ENCODE results near the gene ASIC5.
"Not testable (repeated sequence)": the region's sequence is repeated elsewhere in the genome, so short reads cannot be mapped to it uniquely, and the experiment has no call there.

The ASIC5 gene

DNA sequence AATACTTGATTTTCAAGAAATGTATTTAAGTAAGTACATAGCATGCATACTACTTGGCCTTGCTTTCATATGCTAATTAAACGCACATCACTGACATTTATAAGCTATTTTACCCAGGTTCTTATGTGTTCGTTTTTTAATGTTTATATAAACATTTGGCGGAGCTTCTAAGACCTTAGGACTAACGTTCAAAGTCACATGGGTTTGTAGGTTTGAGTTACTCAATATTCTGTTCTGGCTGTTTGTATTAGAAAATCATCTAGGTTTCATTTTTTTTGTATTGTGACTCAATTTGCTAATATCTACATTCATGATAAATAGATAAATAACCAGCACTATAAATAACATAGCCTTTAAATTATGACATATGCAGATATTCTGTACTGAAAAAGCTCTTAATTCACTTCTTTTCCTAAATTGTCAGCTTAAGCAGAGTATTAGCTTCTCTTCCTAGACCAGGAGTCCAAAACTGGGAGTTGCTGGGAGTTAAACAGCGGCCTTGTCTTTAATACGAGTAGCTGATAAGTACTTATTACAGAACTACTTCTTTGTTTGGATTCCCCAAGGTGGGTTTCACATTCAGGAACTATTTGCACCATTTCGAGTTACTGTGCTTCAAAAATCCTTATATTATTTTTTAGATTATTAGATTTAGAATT, 65.3 kb downstream of the ASIC5 start:
- no peak for DNase-seq (ENCODE audit: low read depth)

DNA sequence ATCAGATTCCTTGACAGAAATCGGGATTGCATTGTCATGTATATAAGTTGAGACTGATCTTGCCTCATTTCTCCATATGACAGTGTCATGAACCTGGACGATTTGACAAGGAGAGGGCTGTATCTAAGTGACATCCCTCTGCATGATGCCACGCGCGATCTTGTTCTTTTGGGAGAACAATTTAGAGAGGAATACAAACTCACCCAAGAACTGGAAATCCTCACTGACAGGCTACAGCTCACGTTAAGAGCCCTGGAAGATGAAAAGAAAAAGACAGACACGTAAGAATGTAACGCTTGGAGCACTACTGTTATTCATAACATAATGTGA, 66.3 kb downstream of the ASIC5 start:
- no peak for DNase-seq (ENCODE audit: low read depth)

DNA sequence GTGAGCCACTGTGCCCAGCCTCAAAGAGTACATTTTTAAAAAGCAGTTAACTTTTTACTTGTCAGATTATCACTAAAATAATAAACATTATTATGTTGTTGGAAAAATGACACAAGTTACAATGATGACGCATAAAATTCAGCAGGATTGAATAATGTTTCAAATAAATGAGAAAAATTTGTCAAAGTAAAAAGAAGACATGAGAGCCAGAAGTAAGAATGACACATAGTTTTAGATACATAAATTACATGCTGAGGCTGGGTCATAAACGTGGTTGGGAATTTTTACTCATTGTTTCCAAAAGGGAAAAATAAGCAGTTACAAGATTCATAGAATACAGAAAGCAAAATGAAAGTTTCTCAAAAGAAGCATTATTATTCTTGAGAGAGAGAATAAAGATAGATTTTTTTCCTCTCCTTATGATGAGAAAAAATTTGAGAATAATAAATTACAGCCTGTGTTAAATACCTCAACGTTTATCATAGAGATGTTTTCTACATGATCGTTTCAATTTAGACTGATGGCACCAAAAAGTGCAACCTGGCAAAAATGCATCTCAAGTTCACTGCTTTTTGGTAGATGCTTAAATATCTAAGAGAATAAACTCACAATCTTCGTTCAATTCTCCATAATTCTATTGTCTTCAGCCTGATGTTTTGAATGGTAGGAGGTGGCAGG, 66.8 kb downstream of the ASIC5 start:
- no peak for DNase-seq (ENCODE audit: low read depth)

DNA sequence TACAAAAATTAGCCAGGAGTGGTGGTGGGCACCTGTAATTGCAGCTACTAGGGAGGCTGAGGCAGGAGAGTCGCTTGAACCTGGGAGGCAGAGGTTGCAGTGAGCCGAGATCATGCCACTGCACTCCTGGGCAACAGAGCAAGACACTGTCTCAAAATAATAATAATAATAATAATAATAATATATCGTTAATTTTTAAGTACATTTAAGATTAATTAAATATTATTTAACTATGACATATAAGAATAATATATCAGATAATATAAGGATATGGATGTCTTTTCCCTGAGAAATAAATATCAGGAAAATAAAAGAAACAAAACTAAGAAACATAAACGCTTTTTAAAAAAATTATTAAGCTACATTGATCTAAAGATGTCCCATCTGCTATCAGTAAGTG, 68.5 kb downstream of the ASIC5 start:
- not testable (repeated sequence) for DNase-seq (ENCODE audit: low read depth)

DNA sequence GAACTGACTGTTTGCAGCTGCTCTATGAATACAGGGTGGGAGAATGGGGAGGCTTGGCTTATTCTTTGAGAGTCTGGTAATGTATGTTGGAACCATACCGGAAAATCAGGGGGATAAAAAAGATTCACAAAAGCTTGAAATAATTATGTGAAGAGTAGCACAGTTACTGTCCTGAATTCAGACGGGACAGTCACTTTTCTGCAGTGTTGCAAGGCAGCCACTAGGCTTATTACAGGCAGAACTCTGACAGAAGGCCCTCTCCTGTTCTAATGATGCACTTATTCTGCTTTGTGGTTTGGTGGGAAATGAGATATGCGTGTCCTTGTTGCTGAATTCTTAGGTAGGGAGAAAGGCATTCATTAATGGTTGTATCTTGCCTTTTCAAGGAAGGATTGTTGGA, 70.1 kb downstream of the ASIC5 start:
- no peak for DNase-seq (ENCODE audit: low read depth)

DNA sequence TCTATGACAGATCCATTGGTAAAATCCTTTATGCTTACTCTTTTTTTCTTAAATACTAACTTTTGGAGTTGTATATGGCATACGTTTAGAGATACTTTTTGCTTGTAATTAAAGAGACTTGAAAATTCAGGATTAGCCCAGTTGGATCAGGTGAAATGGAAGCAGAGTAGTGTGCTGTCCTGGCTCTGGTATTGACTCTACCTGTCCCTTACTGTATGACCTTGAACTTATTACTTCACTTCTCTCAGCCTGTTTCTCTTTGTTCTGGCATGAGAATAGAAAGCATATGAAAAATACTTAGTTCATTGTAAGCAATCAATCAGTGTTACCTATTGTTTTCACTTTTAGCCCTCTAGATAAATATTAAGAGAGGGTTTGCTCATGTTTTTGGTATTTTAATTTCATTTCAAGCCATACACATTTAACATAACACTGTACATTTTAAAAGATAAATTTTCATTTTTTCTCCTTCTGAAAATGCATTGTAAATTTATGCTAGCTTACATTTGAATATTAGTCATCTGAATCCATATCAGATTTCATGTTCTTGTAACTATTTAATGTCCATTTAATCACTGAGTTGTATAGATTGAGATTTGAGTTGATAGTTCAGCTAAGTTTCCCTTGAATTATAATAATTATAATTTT, 71.4 kb downstream of the ASIC5 start:
- DNase-seq (ENCODE audit: low read depth) = no peak

DNA sequence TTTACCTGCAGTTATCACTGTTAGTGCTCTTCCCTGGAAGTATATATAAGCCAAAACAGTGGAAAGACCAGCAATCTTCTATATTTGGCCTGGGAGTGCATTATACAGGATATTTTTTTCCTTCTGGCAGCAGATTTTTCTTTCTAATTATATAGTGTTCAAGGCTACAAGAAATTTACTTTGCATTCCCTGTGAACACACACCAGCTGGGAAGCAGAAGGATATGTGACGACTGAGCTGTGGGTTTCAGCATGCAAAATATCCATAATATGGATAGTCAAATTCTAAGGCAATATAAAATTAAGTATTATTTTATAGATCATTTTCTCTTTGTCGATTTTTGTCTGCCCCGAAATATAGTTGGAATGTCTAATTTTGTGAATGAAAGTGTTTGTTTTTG, 76.1 kb downstream of the ASIC5 start:
- DNase-seq (ENCODE audit: low read depth) = no peak

DNA sequence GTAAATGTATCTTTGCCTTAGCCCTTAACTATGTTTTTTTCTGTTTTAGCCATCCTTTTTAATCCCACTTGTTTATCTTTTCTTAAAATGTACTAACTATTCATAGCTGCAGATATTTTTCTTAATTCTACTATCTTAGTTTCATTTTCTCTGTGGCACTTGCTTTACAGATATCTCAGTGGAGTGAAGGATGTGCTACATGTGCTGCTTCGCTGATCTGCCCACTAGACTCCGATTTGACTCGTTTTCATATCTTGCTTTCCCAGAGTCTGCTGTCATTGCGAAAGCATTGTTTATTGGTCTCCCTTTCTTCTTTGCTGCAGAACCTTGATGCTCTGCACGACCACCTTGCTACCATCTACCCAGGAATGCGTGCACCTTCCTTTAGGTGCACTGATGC, 76.7 kb downstream of the ASIC5 start:
- DNase-seq (ENCODE audit: low read depth) = no peak

DNA sequence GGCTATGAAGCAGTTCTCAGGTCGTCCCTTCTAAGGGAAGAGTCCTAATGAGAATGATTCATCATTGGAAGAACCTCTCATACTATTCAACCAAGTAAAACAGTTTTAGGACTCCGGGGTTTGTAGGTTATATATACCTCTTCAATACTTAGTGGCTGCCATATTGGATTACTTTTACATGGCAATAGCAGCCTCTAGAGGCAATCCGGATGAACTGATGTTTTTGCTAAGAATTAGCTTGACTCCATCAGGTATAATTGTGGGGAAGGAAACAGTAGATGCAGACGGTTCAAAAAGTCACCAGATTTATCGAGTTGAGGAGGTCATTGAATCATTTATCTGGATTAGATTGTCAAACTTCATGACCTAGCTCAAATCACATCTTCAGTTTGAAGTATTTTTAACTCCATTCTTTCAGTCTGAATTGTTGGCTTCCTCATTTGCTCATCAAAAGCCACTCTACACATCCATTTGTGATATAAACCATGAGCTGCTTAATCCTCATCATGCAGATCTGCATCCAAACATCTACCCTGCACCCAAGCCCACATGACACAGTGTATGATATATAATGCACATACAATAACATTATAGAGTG, 78.9 kb downstream of the ASIC5 start:
- DNase-seq (ENCODE audit: low read depth) = no peak

DNA sequence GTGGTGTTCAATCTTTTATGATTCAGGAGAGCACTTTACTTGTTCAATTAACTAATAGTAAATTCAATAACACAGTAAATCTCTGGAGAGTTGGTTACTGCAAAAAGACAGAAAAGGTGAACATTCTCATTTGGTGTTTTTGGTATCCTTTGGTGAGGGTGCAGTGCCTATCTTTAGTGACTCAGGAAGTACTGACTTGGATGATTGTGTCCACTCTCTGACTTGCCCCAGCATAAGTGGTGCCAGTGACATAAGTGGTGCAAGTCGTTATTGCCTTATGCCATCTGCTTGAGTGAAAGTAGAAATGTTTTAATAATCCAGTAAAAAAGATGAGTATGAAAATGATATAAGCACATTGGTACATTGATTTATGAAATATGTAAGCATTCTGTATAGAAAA, 80.2 kb downstream of the ASIC5 start:
- DNase-seq (ENCODE audit: low read depth) = no peak

DNA sequence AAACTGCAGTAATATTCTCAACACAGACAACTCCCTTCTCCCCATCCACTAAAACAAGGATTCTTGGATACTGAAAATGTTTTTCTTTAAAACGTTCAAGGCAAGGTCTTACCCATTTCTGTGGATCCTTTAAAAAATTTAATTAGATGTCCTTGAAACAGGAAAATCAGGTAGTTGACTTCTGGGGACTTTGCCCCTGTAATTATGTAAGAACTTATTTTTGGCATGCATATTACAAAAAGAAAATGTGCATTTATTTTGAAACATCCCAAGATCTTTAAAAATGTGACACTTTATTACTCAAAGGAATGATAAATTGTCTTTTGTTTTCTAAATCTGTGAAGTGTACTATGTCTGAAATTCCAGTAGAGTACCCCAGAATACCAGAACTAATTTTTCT, 81.4 kb downstream of the ASIC5 start:
- DNase-seq (ENCODE audit: low read depth) = no peak

DNA sequence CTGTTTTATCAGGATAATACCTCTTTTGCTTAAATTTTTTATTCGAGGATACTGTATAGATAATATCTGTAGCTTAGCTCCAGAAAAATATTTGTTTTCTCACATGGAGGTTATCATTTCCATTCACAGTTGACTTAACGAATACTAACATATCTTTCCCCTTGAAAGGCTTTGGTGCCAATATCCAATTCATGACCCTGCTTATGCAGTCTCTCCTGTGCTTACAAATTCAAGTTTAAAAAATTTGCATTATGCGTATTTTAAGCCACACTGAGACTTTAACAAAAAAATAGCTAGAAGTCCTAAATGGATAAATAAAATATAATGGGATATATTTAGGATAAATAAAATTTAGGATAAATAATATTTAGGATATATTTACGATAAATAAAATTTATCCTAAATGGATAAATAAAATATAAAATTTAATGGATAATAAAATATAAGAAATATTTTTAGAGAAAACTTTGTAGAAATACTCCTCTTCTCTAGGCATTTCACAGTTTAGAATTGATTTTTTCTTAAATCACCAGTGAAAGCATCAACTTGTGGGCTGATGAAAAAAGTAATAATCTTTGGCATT, 84.7 kb downstream of the ASIC5 start:
- no peak for DNase-seq (ENCODE audit: low read depth)

DNA sequence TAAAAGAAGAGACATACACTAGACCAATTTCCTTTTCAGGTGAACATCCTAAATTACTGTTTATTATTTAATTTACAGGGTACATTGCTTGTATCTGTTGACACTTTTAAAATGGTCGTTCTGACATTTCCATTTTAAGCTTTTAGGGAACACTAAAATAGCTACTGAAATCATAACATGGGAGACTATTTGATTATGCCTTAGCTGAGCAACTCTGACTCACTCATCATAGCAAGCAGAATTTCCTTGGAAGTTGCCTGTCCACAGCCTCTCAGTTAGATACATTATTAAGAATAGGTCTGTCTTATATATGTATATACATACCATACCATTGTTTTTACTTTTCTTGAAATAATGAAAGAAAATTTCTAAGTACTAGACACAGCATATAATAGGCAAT, 85.3 kb downstream of the ASIC5 start:
- DNase-seq (ENCODE audit: low read depth) = no peak
